GM23338 (cell line): ENCODE measurements around the gene ZFX. TPM values are rescaled to one million over a fixed set of nuclear protein-coding genes. Genes with fewer than 3 reads are reported as not detected.

ENCODE experiments used
- ATAC-seq: fragments of 200-7000 bp; cut with Tn5 transposase; 3 replicates; pipeline ENCODE4 v1.9.1; 2020
- DNase-seq: peaks from one replicate; pipeline ENCODE4 v3.0.0-alpha.2; 2015; ENCODE audit warnings: low spot score
- H2AFZ ChIP-seq: fragments of 200-600 bp; sonication (generic); 2 replicates; pipeline ENCODE4 v1.8.0; 2016; ENCODE audit warnings: antibody characterized with exemption, mild to moderate bottlenecking, moderate library complexity
- H3F3A ChIP-seq: fragments of 200-600 bp; sonication (generic); replicated peaks from 2 replicates; pipeline ENCODE4 v1.8.0; 2017; ENCODE audit warnings: antibody characterized with exemption, mixed run types, low read depth
- H3K27ac ChIP-seq: fragments of 200-600 bp; sonication (generic); 2 replicates; pipeline ENCODE4 v1.6.1; 2016; ENCODE audit warnings: low read depth
- H3K27me3 ChIP-seq: fragments of 200-600 bp; sonication (generic); 2 replicates; pipeline ENCODE4 v1.8.0; 2016; ENCODE audit warnings: mild to moderate bottlenecking, mixed run types, moderate library complexity; ENCODE audit not compliant: insufficient read depth
- H3K36me3 ChIP-seq: fragments of 200-600 bp; sonication (generic); 2 replicates; pipeline ENCODE4 v1.8.0; 2016; ENCODE audit warnings: mild to moderate bottlenecking; ENCODE audit not compliant: insufficient read depth
- H3K4me1 ChIP-seq: fragments of 200-600 bp; sonication (generic); 2 replicates; pipeline ENCODE4 v1.8.0; 2016; ENCODE audit warnings: mild to moderate bottlenecking, moderate library complexity; ENCODE audit not compliant: insufficient read depth
- H3K4me2 ChIP-seq: fragments of 200-600 bp; sonication (generic); 2 replicates; pipeline ENCODE4 v1.7.1; 2017; ENCODE audit warnings: mixed run types
- H3K4me3 ChIP-seq: fragments of 200-600 bp; sonication (generic); 2 replicates; pipeline ENCODE4 v1.6.1; 2016; ENCODE audit warnings: mixed run types
- H3K79me2 ChIP-seq: fragments of 200-600 bp; sonication (generic); replicated peaks from 2 replicates; pipeline ENCODE4 v1.8.0; 2017; ENCODE audit warnings: mild to moderate bottlenecking; ENCODE audit not compliant: insufficient read depth
- H3K9me2 ChIP-seq: fragments of 200-600 bp; sonication (generic); 2 replicates; pipeline ENCODE4 v1.8.0; 2017; ENCODE audit not compliant: insufficient read depth
- H4K20me1 ChIP-seq: fragments of 200-600 bp; sonication (generic); replicated peaks from 2 replicates; pipeline ENCODE4 v1.8.0; 2017; ENCODE audit warnings: mild to moderate bottlenecking; ENCODE audit not compliant: insufficient read depth
- H3K27ac Mint-ChIP-seq: 2 replicates; pipeline ENCODE4 v1.8.0; 2020; ENCODE audit warnings: inconsistent platforms, mild to moderate bottlenecking, moderate library complexity, mixed read lengths
- H3K27me3 Mint-ChIP-seq: 3 replicates; pipeline ENCODE4 v1.8.0; 2022; ENCODE audit warnings: low read depth, mild to moderate bottlenecking, moderate library complexity, mixed read lengths, inconsistent platforms; ENCODE audit not compliant: insufficient read depth, poor library complexity
- H3K36me3 Mint-ChIP-seq: 3 replicates; pipeline ENCODE4 v1.8.0; 2021; ENCODE audit warnings: low read depth, mild to moderate bottlenecking, inconsistent platforms, moderate library complexity, mixed read lengths
- H3K4me1 Mint-ChIP-seq: 3 replicates; pipeline ENCODE4 v1.8.0; 2020; ENCODE audit warnings: mild to moderate bottlenecking, inconsistent platforms, mixed read lengths
- H3K4me3 Mint-ChIP-seq: 3 replicates; pipeline ENCODE4 v1.8.0; 2021; ENCODE audit warnings: moderate library complexity, mild to moderate bottlenecking, inconsistent platforms, mixed read lengths
- H3K9me3 Mint-ChIP-seq: 3 replicates; pipeline ENCODE4 v1.8.0; 2020; ENCODE audit warnings: moderate library complexity, mild to moderate bottlenecking, inconsistent platforms, mixed read lengths
- CREB1 ChIP-seq: fragments of 250-450 bp; sonication (Bioruptor Pico); IDR thresholded peaks from 2 replicates; pipeline ENCODE4 v1.5.0; 2020; ENCODE audit warnings: low read depth, mild to moderate bottlenecking, moderate library complexity
- CTCF ChIP-seq, 2 experiments: fragments of 200-600 bp in 1 of 2; sonication (generic) in 1 of 2; conservative IDR thresholded peaks; 2 replicates each; pipeline versions ENCODE4 v1.5.1 to v1.6.1; 2016 to 2017; ENCODE audit warnings: antibody characterized with exemption in 2 of 2, low read depth in 2 of 2, mild to moderate bottlenecking in 2 of 2, moderate library complexity in 1 of 2
- EZH2 ChIP-seq: fragments of 200-600 bp; sonication (generic); IDR thresholded peaks from one replicate; pipeline ENCODE4 v1.8.0; 2017; ENCODE audit warnings: antibody characterized with exemption, mild to moderate bottlenecking, low read depth; ENCODE audit not compliant: unreplicated experiment
- EZH2phosphoT487 ChIP-seq: fragments of 200-600 bp; sonication (generic); IDR thresholded peaks from one replicate; pipeline ENCODE4 v1.8.1; 2018; ENCODE audit warnings: antibody characterized with exemption; ENCODE audit not compliant: unreplicated experiment
- JUNB ChIP-seq: IDR thresholded peaks from one replicate; pipeline ENCODE4 v1.6.1; 2016; ENCODE audit warnings: antibody characterized with exemption; ENCODE audit not compliant: unreplicated experiment
- NANOG ChIP-seq: IDR thresholded peaks from 2 replicates; pipeline ENCODE4 v1.6.1; 2016; ENCODE audit warnings: antibody characterized with exemption, borderline replicate concordance
- POLR2AphosphoS5 ChIP-seq: IDR thresholded peaks from 2 replicates; pipeline ENCODE4 v1.6.1; 2016; ENCODE audit warnings: antibody characterized with exemption, low read depth
- REST ChIP-seq: IDR thresholded peaks from one replicate; pipeline ENCODE4 v1.6.1; 2018; ENCODE audit warnings: antibody characterized with exemption; ENCODE audit not compliant: unreplicated experiment
- STAT1 ChIP-seq: IDR thresholded peaks from one replicate; pipeline ENCODE4 v1.6.1; 2016; ENCODE audit warnings: antibody characterized with exemption; ENCODE audit not compliant: unreplicated experiment
- ZNF114 ChIP-seq: fragments of 250-450 bp; sonication (Bioruptor Pico); IDR thresholded peaks from 2 replicates; pipeline ENCODE4 v1.5.0; 2020; ENCODE audit warnings: mild to moderate bottlenecking, moderate library complexity
- ZNF331 ChIP-seq: fragments of 250-450 bp; sonication (Bioruptor Pico); IDR thresholded peaks from 2 replicates; pipeline ENCODE4 v1.5.0; 2020; ENCODE audit warnings: low read depth, mild to moderate bottlenecking, moderate library complexity
- polyA plus RNA-seq: library from polyadenylated mRNA; unstranded; fragments of >200 nt; fragmentation: Nextera tagmentation; extraction: Ambion mirVana; gene quantifications from 2 replicates; pipeline ENCODE4 v1.2.1, GENCODE V29; 2016
- total RNA-seq: library from RNA; depleted of rRNA; stranded (reverse); fragments of >200 nt; shearing (Covaris generic); gene quantifications from 2 replicates; pipeline ENCODE4 v1.2.3, GENCODE V29; 2014
- TF ChIP-seq, protein P1 (sequence below): IDR thresholded peaks from 2 replicates; pipeline ENCODE4 v1.6.1; 2016; ENCODE audit warnings: antibody characterized with exemption

Gene ZFX
- total and polyA plus RNA-seq, 2 experiments from 2014 or later, result 11.0 to 15.4 TPM

DNA sequence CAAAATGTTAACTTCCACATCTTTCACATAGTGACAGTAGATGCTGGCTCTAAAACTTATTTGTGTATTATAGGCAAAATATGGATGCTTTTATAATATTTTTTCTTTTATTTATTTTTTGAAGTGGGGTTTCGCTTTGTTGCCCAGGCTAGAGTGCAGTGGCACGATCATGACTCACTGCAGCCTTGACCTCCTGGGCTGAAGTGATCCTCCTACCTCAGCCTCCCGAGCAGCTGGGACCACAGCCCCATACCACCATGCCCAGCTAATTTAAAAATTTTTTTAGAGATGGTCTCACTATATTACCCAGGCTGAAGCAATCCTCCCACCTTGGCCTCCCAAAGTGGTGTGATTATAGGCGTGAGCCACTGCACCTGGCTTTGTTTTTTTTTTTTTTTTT is 48.6 kb downstream of the ZFX start:
- H3K27ac Mint-ChIP-seq, result no peak overlapping the region
- TF ChIP-seq ZNF331 (CRISPR knock-in tag), result no peak
- TF ChIP-seq, protein P1, sequence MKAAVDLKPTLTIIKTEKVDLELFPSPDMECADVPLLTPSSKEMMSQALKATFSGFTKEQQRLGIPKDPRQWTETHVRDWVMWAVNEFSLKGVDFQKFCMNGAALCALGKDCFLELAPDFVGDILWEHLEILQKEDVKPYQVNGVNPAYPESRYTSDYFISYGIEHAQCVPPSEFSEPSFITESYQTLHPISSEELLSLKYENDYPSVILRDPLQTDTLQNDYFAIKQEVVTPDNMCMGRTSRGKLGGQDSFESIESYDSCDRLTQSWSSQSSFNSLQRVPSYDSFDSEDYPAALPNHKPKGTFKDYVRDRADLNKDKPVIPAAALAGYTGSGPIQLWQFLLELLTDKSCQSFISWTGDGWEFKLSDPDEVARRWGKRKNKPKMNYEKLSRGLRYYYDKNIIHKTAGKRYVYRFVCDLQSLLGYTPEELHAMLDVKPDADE, result no peak
- TF ChIP-seq REST, result no peak
- Histone ChIP-seq H3K27me3 (no peaks in the 10 kb centered on the region), H3K27ac (no peak overlapping the region), H2AFZ (no peak overlapping the region), H3K4me2 (no peak overlapping the region), H3K79me2 (peaks cover 52% of the 10 kb centered on the region), H3K4me3 (no peak overlapping the region), H3K9me2 (no peaks in the 10 kb centered on the region), H4K20me1 (no peaks in the 10 kb centered on the region), H3K36me3 (no peaks in the 10 kb centered on the region), H3K4me1 (no peaks in the 10 kb centered on the region), H3F3A (no peaks in the 10 kb centered on the region)
- no peak for DNase-seq
- peaks cover 12% of the 10 kb centered on the region for H3K36me3 Mint-ChIP-seq
- H3K27me3 Mint-ChIP-seq, result peaks cover 1% of the 10 kb centered on the region
- H3K4me1 Mint-ChIP-seq, result peaks cover 21% of the 10 kb centered on the region
- no peak for ATAC-seq
- no peaks in the 10 kb centered on the region for H3K9me3 Mint-ChIP-seq
- no peak overlapping the region for H3K4me3 Mint-ChIP-seq

GRCh38 chrX:24200133-24200532 is 50.6 kb downstream of the ZFX start:
- no peak overlapping the region for H3K4me3 ChIP-seq
- no peaks in the 10 kb centered on the region for H3K27me3 ChIP-seq
- peaks cover 62% of the 10 kb centered on the region for H3K79me2 ChIP-seq
- H3K4me1 Mint-ChIP-seq, result peaks cover 24% of the 10 kb centered on the region
- no peaks in the 10 kb centered on the region for H3K36me3 ChIP-seq
- no peak for DNase-seq
- H3K4me3 Mint-ChIP-seq, result no peak overlapping the region
- TF ChIP-seq ZNF331 (CRISPR knock-in tag) (no peak), EZH2phosphoT487 (no peak), CREB1 (CRISPR knock-in tag) (no peak), REST (no peak), JUNB (no peak), NANOG (no peak), STAT1 (no peak), POLR2AphosphoS5 (no peak), CTCF (conservative IDR thresholded peaks at IDR 0.05; ENCODE audit: low read depth in 2 of 2) (no peak), EZH2 (no peak), ZNF114 (CRISPR knock-in tag) (no peak)
- TF ChIP-seq, protein P1, result no peak
- H3K27ac ChIP-seq, result no peak overlapping the region
- peaks cover 1% of the 10 kb centered on the region for H3K27me3 Mint-ChIP-seq
- no peak overlapping the region for H3K4me2 ChIP-seq
- peaks cover 17% of the 10 kb centered on the region for H3K36me3 Mint-ChIP-seq
- peak overlapping the region; percentile 88 for H3K27ac Mint-ChIP-seq
- H3F3A ChIP-seq, result no peaks in the 10 kb centered on the region
- H2AFZ ChIP-seq, result no peak overlapping the region
- ATAC-seq, result no peak
- H3K9me2 ChIP-seq, result no peaks in the 10 kb centered on the region
- H3K9me3 Mint-ChIP-seq, result no peaks in the 10 kb centered on the region
- H3K4me1 ChIP-seq, result no peaks in the 10 kb centered on the region
- no peaks in the 10 kb centered on the region for H4K20me1 ChIP-seq
